ES-I3 (cell line): ENCODE measurements around the gene TAF11L14.
"Not testable (repeated sequence)": the region's sequence is repeated elsewhere in the genome, so short reads cannot be mapped to it uniquely, and the experiment has no call there.

Source experiments
- H3K36me3 ChIP-seq: 2 replicates; pipeline ENCODE4 v1.6.1; 2013; ENCODE audit warnings: mild to moderate bottlenecking, low read length, control low read depth, moderate library complexity; ENCODE audit not compliant: insufficient read depth
- H3K4me1 ChIP-seq: 2 replicates; pipeline ENCODE4 v1.6.1; 2013; ENCODE audit warnings: mild to moderate bottlenecking, control low read depth, low read length; ENCODE audit not compliant: insufficient read depth
- H3K9ac ChIP-seq: 2 replicates; pipeline ENCODE4 v1.6.1; 2013; ENCODE audit warnings: low read depth, mild to moderate bottlenecking, low read length, moderate library complexity
- H3K9me3 ChIP-seq: 2 replicates; pipeline ENCODE4 v1.6.1; 2013; ENCODE audit warnings: mild to moderate bottlenecking, low read length, moderate library complexity; ENCODE audit not compliant: control insufficient read depth, insufficient read depth

Gene TAF11L14

DNA sequence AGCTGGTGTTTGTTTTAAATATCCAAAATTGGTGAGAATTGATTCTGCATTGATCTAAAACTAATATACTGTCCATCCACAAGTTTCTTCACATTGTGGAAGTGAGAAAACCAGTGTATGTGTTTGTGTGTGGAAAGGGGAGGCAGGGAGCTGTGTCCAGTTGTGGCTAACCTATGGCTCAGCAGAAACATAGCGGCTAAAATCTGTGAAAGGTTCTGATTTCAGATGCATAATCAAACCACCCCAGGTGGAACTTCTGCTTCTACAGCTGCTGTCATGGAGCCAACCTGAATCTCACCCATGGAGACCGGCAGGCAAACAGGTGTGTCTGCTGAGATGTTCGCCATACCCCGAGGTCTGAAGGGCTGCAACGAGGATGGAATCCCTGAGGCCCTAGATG, at the start of gene TAF11L14:
Gene TAF11L14, plus strand, starts transcription at position 301 of the 400 bp plus-strand sequence.
- no peak within 1 kb of the TSS for H3K9ac ChIP-seq
- no peaks in the 10 kb centered on the region for H3K4me1 ChIP-seq
- no peaks in the 10 kb centered on the region for H3K36me3 ChIP-seq
- H3K9me3 ChIP-seq: no peaks in the 10 kb centered on the region; the same call in 1 of the 2 replicates

DNA sequence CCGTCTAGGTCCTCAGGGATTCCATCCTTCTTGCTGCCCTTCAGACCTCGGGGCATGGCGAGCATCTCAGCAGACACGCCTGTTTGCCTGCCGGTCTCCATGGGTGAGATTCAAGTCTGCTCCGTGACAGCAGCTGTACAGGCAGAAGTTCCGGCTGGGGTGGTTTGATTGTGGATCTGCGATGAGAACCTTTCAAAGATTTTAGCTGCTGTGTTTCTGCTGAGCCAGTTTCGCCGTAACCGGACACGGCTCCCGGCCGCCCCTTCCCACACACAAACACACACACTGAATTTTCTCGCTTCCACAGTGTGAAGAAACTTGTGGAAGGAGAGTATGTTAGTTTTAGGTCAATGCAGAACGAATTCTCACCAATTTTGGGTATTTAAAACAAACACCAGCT, 48.6 kb upstream of the TAF11L14 start, which contains the start of gene TAF11L7:
Gene TAF11L7, minus strand, starts transcription at position 101 of the 400 bp plus-strand sequence.
- not testable (repeated sequence) for H3K9ac ChIP-seq, H3K4me1 ChIP-seq, H3K36me3 ChIP-seq, H3K9me3 ChIP-seq

GRCh38 chr5:17590860-17591259, 43.4 kb upstream of the TAF11L14 start, which contains the start of gene TAF11L8:
Gene TAF11L8, minus strand, starts transcription at chr5:17590960.
- not testable (repeated sequence) for H3K9ac ChIP-seq, H3K4me1 ChIP-seq, H3K9me3 ChIP-seq, H3K36me3 ChIP-seq

DNA sequence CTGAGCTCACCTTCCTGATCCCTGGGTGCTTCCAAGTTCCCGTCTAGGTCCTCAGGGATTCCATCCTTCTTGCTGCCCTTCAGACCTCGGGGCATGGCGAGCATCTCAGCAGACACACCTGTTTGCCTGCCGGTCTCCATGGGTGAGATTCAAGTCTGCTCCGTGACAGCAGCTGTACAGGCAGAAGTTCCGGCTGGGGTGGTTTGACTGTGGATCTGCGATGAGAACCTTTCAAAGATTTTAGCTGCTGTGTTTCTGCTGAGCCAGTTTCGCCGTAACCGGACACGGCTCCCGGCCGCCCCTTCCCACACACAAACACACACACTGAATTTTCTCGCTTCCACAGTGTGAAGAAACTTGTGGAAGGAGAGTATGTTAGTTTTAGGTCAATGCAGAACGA, 40.0 kb upstream of the TAF11L14 start, which contains the start of gene TAF11L9:
Gene TAF11L9, minus strand, starts transcription at position 140 of the 400 bp plus-strand sequence.
- not testable (repeated sequence) for H3K9ac ChIP-seq, H3K9me3 ChIP-seq, H3K36me3 ChIP-seq, H3K4me1 ChIP-seq

DNA sequence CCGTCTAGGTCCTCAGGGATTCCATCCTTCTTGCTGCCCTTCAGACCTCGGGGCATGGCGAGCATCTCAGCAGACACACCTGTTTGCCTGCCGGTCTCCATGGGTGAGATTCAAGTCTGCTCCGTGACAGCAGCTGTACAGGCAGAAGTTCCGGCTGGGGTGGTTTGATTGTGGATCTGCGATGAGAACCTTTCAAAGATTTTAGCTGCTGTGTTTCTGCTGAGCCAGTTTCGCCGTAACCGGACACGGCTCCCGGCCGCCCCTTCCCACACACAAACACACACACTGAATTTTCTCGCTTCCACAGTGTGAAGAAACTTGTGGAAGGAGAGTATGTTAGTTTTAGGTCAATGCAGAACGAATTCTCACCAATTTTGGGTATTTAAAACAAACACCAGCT, 36.5 kb upstream of the TAF11L14 start, which contains the start of gene TAF11L10:
Gene TAF11L10, minus strand, starts transcription at position 101 of the 400 bp plus-strand sequence.
- H3K4me1 ChIP-seq, H3K9me3 ChIP-seq, H3K36me3 ChIP-seq, H3K9ac ChIP-seq: not testable (repeated sequence)

GRCh38 chr5:17603880-17604279, 30.4 kb upstream of the TAF11L14 start, which contains the start of gene TAF11L11:
Gene TAF11L11, plus strand, starts transcription at chr5:17604183.
- not testable (repeated sequence) for H3K9me3 ChIP-seq, H3K36me3 ChIP-seq, H3K9ac ChIP-seq, H3K4me1 ChIP-seq

- Histone ChIP-seq H3K36me3 (no peaks in the 10 kb centered on the region), H3K9me3 (no peaks in the 10 kb centered on the region), H3K4me1 (no peaks in the 10 kb centered on the region), H3K9ac (no peak overlapping the region)
These were observed 29.3 kb upstream of the TAF11L14 start for GRCh38 chr5:17604951-17605350.

DNA sequence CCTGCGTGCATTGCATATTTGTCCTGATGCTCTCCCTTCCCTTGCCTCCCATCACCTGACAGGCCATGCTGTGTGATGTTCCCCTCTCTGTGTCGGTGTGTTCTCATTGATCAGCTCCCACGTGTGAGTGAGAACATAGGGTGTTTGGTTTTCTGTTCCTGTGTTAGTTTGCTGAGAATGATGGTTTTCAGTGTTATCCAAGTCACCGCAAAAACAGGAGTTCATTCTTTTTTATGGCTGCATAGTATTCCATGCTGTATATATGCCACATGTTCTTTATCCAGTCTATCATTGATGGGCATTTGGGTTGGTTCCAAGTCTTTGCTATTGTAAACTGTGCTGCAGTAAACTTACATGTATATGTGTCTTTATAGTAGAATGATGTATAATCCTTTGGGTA, 26.8 kb upstream of the TAF11L14 start:
- H3K36me3 ChIP-seq, H3K4me1 ChIP-seq, H3K9ac ChIP-seq, H3K9me3 ChIP-seq: not testable (repeated sequence)

DNA sequence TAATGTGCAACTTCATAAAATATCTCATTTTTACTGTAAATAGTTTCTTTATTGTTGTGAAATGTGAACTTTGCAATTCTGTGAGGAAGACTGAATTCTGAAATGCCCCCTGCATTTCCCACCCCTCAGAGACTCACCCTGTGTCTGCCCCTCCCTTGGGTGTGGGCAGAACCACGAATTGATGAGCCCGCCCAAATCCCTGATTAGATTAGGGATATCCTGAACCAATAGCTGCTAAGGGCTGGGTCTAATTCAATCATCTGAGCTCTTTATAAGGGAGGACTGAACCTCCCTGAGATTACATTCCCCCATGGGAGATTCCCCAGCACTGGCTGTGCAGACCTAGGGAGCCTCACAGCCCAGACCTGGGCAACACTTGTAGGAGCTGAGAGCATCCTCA, 24.2 kb upstream of the TAF11L14 start, which contains the start of gene TAF11L12:
Gene TAF11L12, plus strand, starts transcription at position 301 of the 400 bp plus-strand sequence.
- H3K9ac ChIP-seq, H3K36me3 ChIP-seq, H3K9me3 ChIP-seq, H3K4me1 ChIP-seq: not testable (repeated sequence)

GRCh38 chr5:17614872-17615605, 19.2 kb upstream of the TAF11L14 start:
- Histone ChIP-seq H3K9ac (no peak overlapping the region), H3K4me1 (no peaks in the 10 kb centered on the region), H3K36me3 (no peaks in the 10 kb centered on the region), H3K9me3 (no peaks in the 10 kb centered on the region)

- H3K9me3 ChIP-seq: no peaks in the 10 kb centered on the region
- H3K9ac ChIP-seq: no peak overlapping the region
- H3K4me1 ChIP-seq: no peaks in the 10 kb centered on the region
- no peaks in the 10 kb centered on the region for H3K36me3 ChIP-seq
These were observed 14.9 kb upstream of the TAF11L14 start for GRCh38 chr5:17619354-17619753.

DNA sequence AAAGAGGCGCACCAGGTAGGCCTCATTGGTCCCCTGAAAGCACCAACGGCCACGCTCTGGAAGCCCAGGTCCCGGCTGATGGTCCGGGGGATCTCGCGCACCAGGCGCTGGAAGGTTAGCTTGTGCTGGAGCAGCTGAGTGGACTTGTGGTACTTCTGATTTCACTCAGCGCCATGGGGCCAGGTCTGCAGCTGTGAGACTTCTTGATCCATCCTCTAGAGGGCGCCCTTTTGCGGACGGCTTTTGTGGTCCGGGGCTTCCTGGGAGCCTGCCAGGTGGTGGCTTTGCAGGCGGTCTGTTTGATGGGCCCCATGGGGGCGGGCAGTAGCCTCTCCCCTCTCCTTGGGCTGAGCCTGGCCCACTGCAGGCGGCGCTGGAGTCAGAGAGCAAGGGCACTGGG, 13.6 kb upstream of the TAF11L14 start:
- Histone ChIP-seq H3K9ac (no peak overlapping the region), H3K36me3 (no peaks in the 10 kb centered on the region), H3K4me1 (no peaks in the 10 kb centered on the region), H3K9me3 (no peaks in the 10 kb centered on the region)

DNA sequence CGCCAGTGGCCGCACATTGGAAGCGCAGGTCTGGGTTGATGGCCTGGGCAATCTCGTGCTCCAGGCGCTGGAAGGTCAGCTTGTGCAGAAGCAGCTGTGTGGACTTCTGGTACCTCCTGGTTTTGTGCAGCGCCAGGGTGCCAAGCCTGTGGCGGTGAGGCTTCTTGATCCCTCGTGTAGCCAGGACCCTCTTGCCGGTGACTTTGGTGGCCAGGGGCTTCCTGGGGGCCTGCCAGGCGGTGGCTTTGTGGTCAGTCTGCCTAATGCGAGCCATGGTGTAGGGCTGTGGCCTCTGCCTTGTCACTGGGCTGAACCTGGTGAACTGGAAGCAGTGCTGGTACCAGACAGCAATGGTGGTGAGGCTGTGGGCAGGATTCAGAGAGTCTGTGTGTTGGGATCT, 8.6 kb upstream of the TAF11L14 start:
- H3K4me1 ChIP-seq: no peaks in the 10 kb centered on the region
- H3K9ac ChIP-seq: no peak overlapping the region
- no peaks in the 10 kb centered on the region for H3K9me3 ChIP-seq
- no peaks in the 10 kb centered on the region for H3K36me3 ChIP-seq

GRCh38 chr5:17631788-17632187, 2.5 kb upstream of the TAF11L14 start, which contains the start of gene TAF11L13:
Gene TAF11L13, plus strand, starts transcription at chr5:17632088.
- not testable (repeated sequence) for H3K4me1 ChIP-seq, H3K9ac ChIP-seq, H3K9me3 ChIP-seq, H3K36me3 ChIP-seq

DNA sequence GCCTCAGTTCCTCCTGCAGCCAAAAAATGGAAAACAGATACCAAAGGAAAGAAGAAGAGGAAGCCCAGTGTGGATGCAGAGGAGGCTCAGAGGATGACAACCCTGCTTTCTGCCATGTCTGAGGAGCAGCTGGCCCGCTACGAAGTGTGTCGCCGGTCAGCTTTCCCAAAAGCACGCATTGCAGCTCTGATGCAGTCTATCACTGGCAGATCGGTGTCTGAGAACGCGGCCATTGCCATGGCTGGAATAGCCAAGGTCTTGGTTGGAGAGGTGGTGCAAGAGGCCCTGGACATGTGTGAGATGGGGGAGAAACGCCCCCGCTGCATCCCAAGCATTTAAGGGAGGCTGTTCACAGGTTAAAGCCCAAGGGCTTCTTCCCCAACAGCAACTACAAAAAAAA, 15.0 kb downstream of the TAF11L14 start:
- not testable (repeated sequence) for H3K9ac ChIP-seq, H3K4me1 ChIP-seq, H3K36me3 ChIP-seq, H3K9me3 ChIP-seq
